BLaER1 (cell line): Measurements from ENCODE around the gene IGSF10.
A peak's percentile ranks its signal among the peaks of the same experiment; 100 is the strongest.

Source experiments
- H3K27ac ChIP-seq: shearing (Covaris generic); formaldehyde crosslinking; 2 replicates; pipeline ENCODE4 v1.8.1; 2022
- H3K27me3 ChIP-seq: shearing (Covaris generic); formaldehyde crosslinking; 2 replicates; pipeline ENCODE4 v1.8.1; 2022
- H3K36me3 ChIP-seq: shearing (Covaris generic); formaldehyde crosslinking; 2 replicates; pipeline ENCODE4 v1.8.1; 2022
- H3K4me1 ChIP-seq: shearing (Covaris generic); formaldehyde crosslinking; 2 replicates; pipeline ENCODE4 v1.8.1; 2022
- H3K4me2 ChIP-seq: shearing (Covaris generic); formaldehyde crosslinking; 2 replicates; pipeline ENCODE4 v1.8.1; 2022
- H3K4me3 ChIP-seq: shearing (Covaris generic); formaldehyde crosslinking; 2 replicates; pipeline ENCODE4 v1.8.1; 2022
- H3K9ac ChIP-seq: shearing (Covaris generic); formaldehyde crosslinking; 2 replicates; pipeline ENCODE4 v1.8.1; 2022
- H3K9me3 ChIP-seq: shearing (Covaris generic); formaldehyde crosslinking; 2 replicates; pipeline ENCODE4 v1.8.1; 2022
- H4K20me1 ChIP-seq: shearing (Covaris generic); formaldehyde crosslinking; 2 replicates; pipeline ENCODE4 v1.8.1; 2022
- Cebpa-rat ChIP-seq: shearing (Covaris generic); IDR thresholded peaks from 2 replicates; pipeline ENCODE4 v1.8.1; 2022

Gene IGSF10

GRCh38 chr3:151467069-151467468 lies 6.2 kb upstream of the IGSF10 start:
- H3K9ac ChIP-seq, result no peak overlapping the region
- no peaks in the 10 kb centered on the region for H3K27me3 ChIP-seq
- H3K27ac ChIP-seq, result no peak overlapping the region
- no peaks in the 10 kb centered on the region for H3K36me3 ChIP-seq
- H3K4me3 ChIP-seq, result no peak overlapping the region
- H4K20me1 ChIP-seq, result no peaks in the 10 kb centered on the region
- no peaks in the 10 kb centered on the region for H3K9me3 ChIP-seq
- H3K4me2 ChIP-seq, result no peak overlapping the region; the same call in 1 of the 2 replicates
- H3K4me1 ChIP-seq, result peaks cover 11% of the 10 kb centered on the region; the same call in 1 of the 2 replicates
- TF ChIP-seq Cebpa-rat, result no peak

GRCh38 chr3:151462991-151463390 lies 2.1 kb upstream of the IGSF10 start:
- no peak for TF ChIP-seq Cebpa-rat
- Histone ChIP-seq H3K9ac (no peak overlapping the region), H3K36me3 (no peaks in the 10 kb centered on the region), H3K4me1 (peaks cover 16% of the 10 kb centered on the region; the same call in 1 of the 2 replicates), H3K27ac (no peak overlapping the region), H3K9me3 (no peaks in the 10 kb centered on the region), H3K27me3 (no peaks in the 10 kb centered on the region), H3K4me2 (no peak overlapping the region), H3K4me3 (no peak overlapping the region), H4K20me1 (no peaks in the 10 kb centered on the region)

GRCh38 chr3:151462278-151462780 lies 1.5 kb upstream of the IGSF10 start:
- no peak for TF ChIP-seq Cebpa-rat
- Histone ChIP-seq H3K9ac (no peak overlapping the region), H3K4me3 (no peak overlapping the region), H3K4me2 (peak overlapping the region; percentile 26; the same call in 1 of the 2 replicates), H3K36me3 (no peaks in the 10 kb centered on the region), H3K9me3 (no peaks in the 10 kb centered on the region), H4K20me1 (no peaks in the 10 kb centered on the region), H3K4me1 (peaks cover 14% of the 10 kb centered on the region; the same call in 1 of the 2 replicates), H3K27ac (no peak overlapping the region), H3K27me3 (no peaks in the 10 kb centered on the region)

GRCh38 chr3:151460228-151460627 lies 633 bp downstream of the IGSF10 start:
- Histone ChIP-seq H3K4me2 (no peak overlapping the region), H3K9me3 (no peaks in the 10 kb centered on the region), H3K4me1 (peaks cover 7% of the 10 kb centered on the region; the same call in 1 of the 2 replicates), H3K36me3 (no peaks in the 10 kb centered on the region), H3K27me3 (no peaks in the 10 kb centered on the region), H3K27ac (no peak overlapping the region), H3K4me3 (no peak overlapping the region), H4K20me1 (no peaks in the 10 kb centered on the region), H3K9ac (no peak overlapping the region)
- TF ChIP-seq Cebpa-rat, result no peak

- H3K27ac ChIP-seq, result no peak overlapping the region
- H3K36me3 ChIP-seq, result no peaks in the 10 kb centered on the region
- no peak overlapping the region for H3K9ac ChIP-seq
- H3K27me3 ChIP-seq, result no peaks in the 10 kb centered on the region
- no peak for TF ChIP-seq Cebpa-rat
- H4K20me1 ChIP-seq, result no peaks in the 10 kb centered on the region
- H3K9me3 ChIP-seq, result no peaks in the 10 kb centered on the region
- no peak overlapping the region for H3K4me3 ChIP-seq
- H3K4me2 ChIP-seq, result no peak overlapping the region
- peaks cover 7% of the 10 kb centered on the region; the same call in 1 of the 2 replicates for H3K4me1 ChIP-seq
These were observed 1.5 kb downstream of the IGSF10 start for GRCh38 chr3:151459358-151459757.

- Histone ChIP-seq H3K4me3 (no peak overlapping the region), H3K4me1 (no peaks in the 10 kb centered on the region), H3K9me3 (no peaks in the 10 kb centered on the region), H3K36me3 (no peaks in the 10 kb centered on the region), H3K27me3 (no peaks in the 10 kb centered on the region), H3K9ac (no peak overlapping the region), H3K27ac (no peak overlapping the region), H3K4me2 (no peak overlapping the region), H4K20me1 (no peaks in the 10 kb centered on the region)
- TF ChIP-seq Cebpa-rat, result no peak
These were observed 4.8 kb downstream of the IGSF10 start for GRCh38 chr3:151456065-151456464.

GRCh38 chr3:151452841-151453240 lies 8.0 kb downstream of the IGSF10 start:
- no peaks in the 10 kb centered on the region for H3K4me1 ChIP-seq
- H3K9me3 ChIP-seq, result no peaks in the 10 kb centered on the region
- no peaks in the 10 kb centered on the region for H4K20me1 ChIP-seq
- H3K27me3 ChIP-seq, result no peaks in the 10 kb centered on the region
- H3K36me3 ChIP-seq, result no peaks in the 10 kb centered on the region
- no peak overlapping the region for H3K4me3 ChIP-seq
- H3K9ac ChIP-seq, result no peak overlapping the region
- no peak overlapping the region for H3K4me2 ChIP-seq
- TF ChIP-seq Cebpa-rat, result no peak
- H3K27ac ChIP-seq, result no peak overlapping the region

GRCh38 chr3:151452368-151452767 lies 8.5 kb downstream of the IGSF10 start:
- no peak overlapping the region for H3K4me2 ChIP-seq
- H3K27ac ChIP-seq, result no peak overlapping the region
- TF ChIP-seq Cebpa-rat, result no peak
- H4K20me1 ChIP-seq, result no peaks in the 10 kb centered on the region
- no peaks in the 10 kb centered on the region for H3K27me3 ChIP-seq
- H3K9me3 ChIP-seq, result no peaks in the 10 kb centered on the region
- H3K4me1 ChIP-seq, result no peaks in the 10 kb centered on the region
- no peak overlapping the region for H3K9ac ChIP-seq
- H3K36me3 ChIP-seq, result no peaks in the 10 kb centered on the region
- H3K4me3 ChIP-seq, result no peak overlapping the region

- H3K4me2 ChIP-seq, result no peak overlapping the region
These were observed 14.9 kb downstream of the IGSF10 start for GRCh38 chr3:151446002-151446340.

GRCh38 chr3:151445273-151446001 lies 15.4 kb downstream of the IGSF10 start:
- Histone ChIP-seq H3K4me1 (no peaks in the 10 kb centered on the region; the same call in 1 of the 2 replicates), H3K27ac (no peak overlapping the region), H3K9ac (no peak overlapping the region), H3K27me3 (no peaks in the 10 kb centered on the region), H3K9me3 (no peaks in the 10 kb centered on the region), H3K4me2 (no peak overlapping the region), H3K36me3 (no peaks in the 10 kb centered on the region), H3K4me3 (no peak overlapping the region), H4K20me1 (no peaks in the 10 kb centered on the region)
- no peak for TF ChIP-seq Cebpa-rat

More at GRCh38 chr3:151446002-151446340, 14.9 kb downstream of the IGSF10 start:
- Histone ChIP-seq H3K9me3 (no peaks in the 10 kb centered on the region), H3K9ac (no peak overlapping the region), H3K4me3 (no peak overlapping the region), H3K27ac (no peak overlapping the region), H3K36me3 (no peaks in the 10 kb centered on the region), H3K27me3 (no peaks in the 10 kb centered on the region), H4K20me1 (no peaks in the 10 kb centered on the region), H3K4me1 (no peaks in the 10 kb centered on the region; the same call in 1 of the 2 replicates)
- TF ChIP-seq Cebpa-rat, result no peak
